Psoas muscle (tissue), 8 donors: ENCODE data around the gene RPS6KB2. TPM values are rescaled to one million over a fixed set of nuclear protein-coding genes. Genes with fewer than 3 reads are reported as not detected.
A peak's percentile ranks its signal among the peaks of the same experiment; 100 is the strongest.
"Not testable (repeated sequence)": the region's sequence is repeated elsewhere in the genome, so short reads cannot be mapped to it uniquely, and the experiment has no call there.

Experiments used
- ATAC-seq, 4 donors: fragments of 200-7000 bp; cut with Tn5 transposase; one replicate each; pipeline ENCODE4 v1.9.1; 2020; ENCODE audit warnings: moderate library complexity in 3 of 4, mild to moderate bottlenecking in 2 of 4
- DNase-seq, 2 donors: peaks; one replicate each; pipeline ENCODE4 v3.0.0-alpha.2; 2020
- H3K27ac ChIP-seq: fragments of 200-600 bp; one replicate; pipeline ENCODE4 v1.8.0; 2022
- H3K27me3 ChIP-seq, 3 donors: fragments of 200-600 bp in 1 of 3; one replicate each; pipeline versions ENCODE4 v1.6.1 to v1.8.0; 2013 to 2022; ENCODE audit warnings: low read length in 2 of 3, mild to moderate bottlenecking in 2 of 3, moderate library complexity in 1 of 3; ENCODE audit not compliant: insufficient read depth in 3 of 3
- H3K36me3 ChIP-seq, 2 donors: fragments of 200-600 bp in 1 of 2; one replicate each; pipeline versions ENCODE4 v1.6.1 to v1.8.0; 2013 to 2022; ENCODE audit warnings: low read depth in 1 of 2, mild to moderate bottlenecking in 1 of 2, moderate library complexity in 1 of 2; ENCODE audit not compliant: insufficient read depth in 1 of 2
- H3K4me1 ChIP-seq: fragments of 200-600 bp; one replicate; pipeline ENCODE4 v1.8.0; 2022
- H3K4me3 ChIP-seq: fragments of 200-600 bp; one replicate; pipeline ENCODE4 v1.8.0; 2022; ENCODE audit warnings: mild to moderate bottlenecking
- H3K9me3 ChIP-seq: fragments of 200-600 bp; one replicate; pipeline ENCODE4 v1.8.0; 2022
- CTCF ChIP-seq: fragments of 200-600 bp; IDR thresholded peaks from one replicate; pipeline ENCODE4 v1.8.0; 2022; ENCODE audit warnings: antibody characterized with exemption
- WGBS, 3 donors: extraction: QIAGEN DNeasy Blood & Tissue Kit; methylation state at CpG; one replicate each; pipeline versions ENCODE4 v1.1.6 to v1.1.7; 2013; 5-methylcytosine and 5-hydroxymethylcytosine counted together
- intact Hi-C, 2 donors: fragments of 100-400 bp; cut with DNase I; formaldehyde crosslinking; loops; one replicate each; pipeline versions ENCODE4 v1.11.0 to v1.14.2; 2022
- polyA plus RNA-seq, 3 donors: library from polyadenylated mRNA; stranded (reverse); fragments of 200-250 nt; gene quantifications; one replicate each; pipeline ENCODE4 v1.2.3, GENCODE V29; 2013
- total RNA-seq, 4 donors: library from RNA; stranded (reverse); fragmentation: NEBNext Ultra II Directional in 2 of 4; extraction: Animal tissue kit (Norgen Biotek cat#: 25700) in 2 of 4; gene quantifications; one replicate each; pipeline versions ENCODE4 v1.2.1 to v1.2.4, GENCODE V29; 2021 to 2023
- donor health status: healthy with polysubstance abuse.
- donor health status: DM: no; HTN: no; CAD: no; lungs with moderate emphysema.
- donor health status: Bipolar disorder and iron deficiency.
- donor health status: healthy.
- donor health status: DM: yes; HTN: yes; CAD: no.
- donor health status: DM: no; HTN: no; CAD: no.
- donor health status: DM: no; HTN: no; CAD: no.
- donor health status: DM: yes; HTN: yes; CAD: no.

RPS6KB2 gene
- total and polyA plus RNA-seq, 7 donors: 23.1 to 64.6 (median 27.2) TPM

- H3K4me3 ChIP-seq: peak overlapping the region; percentile 99
- TF ChIP-seq CTCF: no peak
- intact Hi-C loops: loop anchor here (2.0 to 5.0 kb wide), 2 partner anchors 67 to 106 kb away; partner anchors contain the start of gene TMEM134 (in 2 of the 2)
- H3K36me3 ChIP-seq: peaks cover 0 to 54% of the 10 kb centered on the region in 2 donors
- ATAC-seq (no peak), DNase-seq (no peak)
- no peaks in the 10 kb centered on the region for H3K27me3 ChIP-seq
- H3K4me1 ChIP-seq: peaks cover 32% of the 10 kb centered on the region
- no peaks in the 10 kb centered on the region for H3K9me3 ChIP-seq
- WGBS, 3 donors: 31 to 44% (median 35%) methylated on average over 23 of the region's 23 CpGs
- peak overlapping the region; percentile 95 for H3K27ac ChIP-seq
Measured at GRCh38 chr11:67400251-67400941, 27.9 kb upstream of the RPS6KB2 start.

- DNase-seq (peak in 1 of 2 donors; percentile 71), ATAC-seq (peak in 3 of 4 donors; percentile 11 to 29 (median 14))
- Histone ChIP-seq H3K9me3 (no peaks in the 10 kb centered on the region), H3K4me3 (peak overlapping the region; percentile 99), H3K4me1 (peaks cover 32% of the 10 kb centered on the region), H3K36me3 (peaks cover 0 to 47% of the 10 kb centered on the region in 2 donors), H3K27me3 (no peaks in the 10 kb centered on the region), H3K27ac (peak overlapping the region; percentile 95)
- intact Hi-C loops: loop anchor here (1.0 to 5.0 kb wide), 3 partner anchors 66 to 106 kb away; partner anchors contain the start of gene TMEM134 (in 2 of the 2)
- WGBS, 3 donors: 3 to 5% (median 3%) methylated on average over 16 to 27 of the region's 27 CpGs
- TF ChIP-seq CTCF: no peak
Measured at GRCh38 chr11:67400942-67401494, 27.3 kb upstream of the RPS6KB2 start.

- Histone ChIP-seq H3K4me1 (peaks cover 32% of the 10 kb centered on the region), H3K27me3 (no peaks in the 10 kb centered on the region), H3K4me3 (peak within 1 kb of the TSS; percentile 99), H3K27ac (peak within 1 kb of the TSS; percentile 95), H3K36me3 (peaks cover 0 to 41% of the 10 kb centered on the region in 2 donors), H3K9me3 (no peaks in the 10 kb centered on the region)
- ATAC-seq (peak; percentile 89 to 92 (median 92)), DNase-seq (peak; percentile 91 to 96)
- TF ChIP-seq CTCF: peak; percentile 63
- 0 to 1% (median 1%) methylated on average over 40 to 73 of the region's 73 CpGs for WGBS, 3 donors
- intact Hi-C loops: loop anchor here (1.0 to 5.0 kb wide), 4 partner anchors 17 to 105 kb away; partner anchors contain the start of gene TMEM134 (in 2 of the 2)
Measured at GRCh38 chr11:67401495-67402191, 26.7 kb upstream of the RPS6KB2 start, which contains the start of gene PPP1CA. TSS of gene PPP1CA (minus strand) at chr11:67401858. CDS start at chr11:67401782, 76 bp downstream.

GRCh38 chr11:67402192-67402839 is 26.0 kb upstream of the RPS6KB2 start:
- peaks cover 32% of the 10 kb centered on the region for H3K4me1 ChIP-seq
- not testable (repeated sequence) for ATAC-seq, H3K9me3 ChIP-seq, H3K27me3 ChIP-seq, DNase-seq
- intact Hi-C loops: loop anchor here (2.0 to 5.0 kb wide), 2 partner anchors 16 to 65 kb away; partner anchors contain the start of gene TMEM134 (in 2 of the 2)
- H3K27ac ChIP-seq: peak overlapping the region; percentile 95
- H3K36me3 ChIP-seq: peaks cover 0 to 34% of the 10 kb centered on the region in 2 donors
- peak overlapping the region; percentile 99 for H3K4me3 ChIP-seq
- 45 to 53% (median 50%) methylated on average over 19 of the region's 19 CpGs for WGBS, 3 donors

GRCh38 chr11:67403085-67403484 is 25.2 kb upstream of the RPS6KB2 start:
- H3K36me3 ChIP-seq: peaks cover 0 to 27% of the 10 kb centered on the region in 2 donors
- ATAC-seq, DNase-seq, H3K9me3 ChIP-seq, H3K4me3 ChIP-seq, H3K27me3 ChIP-seq: not testable (repeated sequence)
- peaks cover 29% of the 10 kb centered on the region for H3K4me1 ChIP-seq
- WGBS, 3 donors: 97 to 98% (median 98%) methylated on average over 9 of the region's 9 CpGs
- intact Hi-C loops: loop anchor here (2.0 to 5.0 kb wide), 2 partner anchors 16 to 64 kb away; partner anchors contain the start of gene TMEM134 (in 2 of the 2)
- H3K27ac ChIP-seq: peak overlapping the region; percentile 95
